HCT116 (cell line): ENCODE data around the gene JSRP1. TPM values are rescaled to one million over a fixed set of nuclear protein-coding genes. Genes with fewer than 3 reads are reported as not detected.

Source experiments
- ATAC-seq: fragments of 200-7000 bp; cut with Tn5 transposase; 2 replicates; pipeline ENCODE4 v1.9.1; 2020; ENCODE audit warnings: mild to moderate bottlenecking, moderate library complexity
- BruUV-seq: library from RNA; stranded (reverse); fragments of 400-500 nt; replicated peaks from 2 replicates; lab custom pipeline; 2021; lab: Mats Ljungman, UMichigan
- CTCF ChIA-PET: fragments of 300-600 bp; sonication (Branson Sonifier 250); formaldehyde crosslinking; loops from one replicate; lab custom pipeline; 2021; ENCODE audit warnings: antibody characterized with exemption; lab: Charles Lee
- POLR2A ChIA-PET: fragments of 300-600, 350-600 bp; sonication (Branson Sonifier 250); formaldehyde crosslinking; loops from one replicate; lab custom pipeline; 2021; ENCODE audit warnings: antibody characterized with exemption; lab: Charles Lee
- RAD21 ChIA-PET, 2 experiments: fragments of 300-600 bp; sonication (Branson Sonifier 250); formaldehyde crosslinking; loops; one replicate each; lab custom pipeline; 2023; ENCODE audit warnings: low total read pairs in 2 of 2; ENCODE audit not compliant: uncharacterized antibody in 2 of 2, unreplicated experiment in 2 of 2, low non-redundant PET in 1 of 2; lab: Charles Lee
- DNase-seq: peaks from one replicate; pipeline ENCODE4 v3.0.0-alpha.2; 2010; ENCODE audit warnings: low read depth, low spot score
- H2AFZ ChIP-seq: fragments of 200-600 bp; shearing (Covaris generic), sonication (generic); 2 replicates; pipeline ENCODE4 v1.6.1; 2017; ENCODE audit warnings: low read depth, mixed run types, mixed read lengths, antibody characterized with exemption, low read length; ENCODE audit not compliant: poor library complexity, severe bottlenecking
- H3K27ac ChIP-seq: 2 replicates; pipeline ENCODE4 v1.5.1; 2012; ENCODE audit warnings: low read depth, low read length
- H3K27me3 ChIP-seq: fragments of 200-600 bp; sonication (generic); 2 replicates; pipeline ENCODE4 v1.6.1; 2016; ENCODE audit warnings: mixed run types, low read length, mixed read lengths; ENCODE audit not compliant: insufficient read depth
- H3K36me3 ChIP-seq, 2 experiments: fragments of 200-500 bp in 1 of 2; fragments of 200-600 bp in 1 of 2; sonication (Bioruptor generic) in 1 of 2; sonication (generic) in 1 of 2; 2 replicates each; pipeline versions ENCODE4 v1.5.1 to v1.6.1; 2014 to 2016; ENCODE audit warnings: low read length in 2 of 2, inconsistent platforms in 1 of 2, mixed read lengths in 1 of 2, mixed run types in 1 of 2; ENCODE audit not compliant: insufficient read depth in 2 of 2, control insufficient read depth in 1 of 2
- H3K4me1 ChIP-seq, 2 experiments: fragments of 200-600 bp in 1 of 2; sonication (generic) in 1 of 2; 2 replicates each; pipeline versions ENCODE4 v1.5.1 to v1.6.1; 2012 to 2017; ENCODE audit warnings: low read length in 2 of 2, inconsistent platforms in 1 of 2, mild to moderate bottlenecking in 1 of 2, mixed read lengths in 1 of 2, mixed run types in 1 of 2, moderate library complexity in 1 of 2; ENCODE audit not compliant: insufficient read depth in 2 of 2, control insufficient read depth in 1 of 2
- H3K4me2 ChIP-seq: fragments of 200-600 bp; sonication (generic); 2 replicates; pipeline ENCODE4 v1.6.1; 2017; ENCODE audit warnings: mixed run types, low read length, mixed read lengths
- H3K4me3 ChIP-seq, 2 experiments: fragments of 200-600 bp in 1 of 2; sonication (generic) in 1 of 2; replicated peaks in 1 of 2; 2 replicates each; pipeline ENCODE4 v1.5.1; 2011 to 2016; ENCODE audit warnings: low read length in 2 of 2, control low read depth in 1 of 2, low read depth in 1 of 2, mild to moderate bottlenecking in 1 of 2, mixed read lengths in 1 of 2, mixed run types in 1 of 2
- H3K79me2 ChIP-seq: fragments of 200-600 bp; sonication (generic); 2 replicates; pipeline ENCODE4 v1.6.1; 2017; ENCODE audit warnings: mild to moderate bottlenecking, mixed run types, low read length, moderate library complexity, mixed read lengths; ENCODE audit not compliant: insufficient read depth
- H3K9ac ChIP-seq: fragments of 200-600 bp; sonication (generic); 2 replicates; pipeline ENCODE4 v1.6.1; 2016; ENCODE audit warnings: low read length, mixed read lengths
- H3K9me2 ChIP-seq: fragments of 200-600 bp; sonication (generic), shearing (Covaris generic); 2 replicates; pipeline ENCODE4 v1.6.1; 2017; ENCODE audit warnings: mixed run types, mild to moderate bottlenecking, moderate library complexity; ENCODE audit not compliant: insufficient read depth
- H3K9me3 ChIP-seq, 2 experiments: fragments of 200-500 bp in 1 of 2; fragments of 200-600 bp in 1 of 2; sonication (Bioruptor generic) in 1 of 2; sonication (generic) in 1 of 2; 2 replicates each; pipeline ENCODE4 v1.6.1; 2014 to 2017; ENCODE audit warnings: low read length in 2 of 2, mixed read lengths in 2 of 2, inconsistent platforms in 1 of 2, low read depth in 1 of 2, mild to moderate bottlenecking in 1 of 2, mixed run types in 1 of 2, moderate library complexity in 1 of 2; ENCODE audit not compliant: control insufficient read depth in 1 of 2, insufficient read depth in 1 of 2
- H4K20me1 ChIP-seq: fragments of 200-600 bp; sonication (generic), shearing (Covaris generic); 2 replicates; pipeline ENCODE4 v1.6.1; 2017; ENCODE audit warnings: mixed run types, mild to moderate bottlenecking, moderate library complexity; ENCODE audit not compliant: insufficient read depth
- EGR1 ChIP-seq: IDR thresholded peaks from 2 replicates; pipeline ENCODE4 v1.6.1; 2012; ENCODE audit warnings: low read depth
- JUND ChIP-seq: IDR thresholded peaks from 2 replicates; pipeline ENCODE4 v1.6.1; 2012
- MAX ChIP-seq: IDR thresholded peaks from 2 replicates; pipeline ENCODE4 v1.6.1; 2012
- POLR2A ChIP-seq: IDR thresholded peaks from 2 replicates; pipeline ENCODE4 v1.7.0; 2011; ENCODE audit warnings: borderline replicate concordance; ENCODE audit not compliant: insufficient read depth, insufficient read length; ENCODE audit errors: extremely low read depth
- RAD21 ChIP-seq: IDR thresholded peaks from 2 replicates; pipeline ENCODE4 v1.6.1; 2012; ENCODE audit warnings: low read depth, mild to moderate bottlenecking
- TCF7L2 ChIP-seq: IDR thresholded peaks from 2 replicates; pipeline ENCODE4 v1.7.0; 2011; ENCODE audit warnings: borderline replicate concordance, inconsistent platforms; ENCODE audit not compliant: insufficient read depth, insufficient read length; ENCODE audit errors: extremely low read depth
- ZFX ChIP-seq: fragments of 450-650 bp; IDR thresholded peaks from 2 replicates; pipeline ENCODE4 v1.6.1; 2017
- intact Hi-C: fragments of 100-400 bp; cut with micrococcal nuclease; formaldehyde crosslinking; loops from 2 replicates; pipeline ENCODE4 v1.10.0; 2022
- total RNA-seq: library from RNA; stranded (reverse); gene quantifications from one replicate; pipeline ENCODE4 v1.2.1, GENCODE V29; 2021; ENCODE audit not compliant: unreplicated experiment
- TF ChIP-seq, protein P1 (sequence below), 3 experiments: fragments of 200-600 bp in 1 of 3; sonication (generic) in 1 of 3; IDR thresholded peaks in 2 of 3; conservative IDR thresholded peaks in 1 of 3; 2 replicates each; pipeline ENCODE4 v1.5.1; 2012 to 2017; ENCODE audit warnings: low read depth in 2 of 3, low read length in 2 of 3, antibody characterized with exemption in 1 of 3, borderline replicate concordance in 1 of 3, control low read depth in 1 of 3, mild to moderate bottlenecking in 1 of 3, mixed read lengths in 1 of 3, mixed run types in 1 of 3, moderate library complexity in 1 of 3; ENCODE audit not compliant: insufficient read depth in 1 of 3

JSRP1 gene
- total RNA-seq, 1 experiment from 2014 or later: 0.30 TPM

DNA sequence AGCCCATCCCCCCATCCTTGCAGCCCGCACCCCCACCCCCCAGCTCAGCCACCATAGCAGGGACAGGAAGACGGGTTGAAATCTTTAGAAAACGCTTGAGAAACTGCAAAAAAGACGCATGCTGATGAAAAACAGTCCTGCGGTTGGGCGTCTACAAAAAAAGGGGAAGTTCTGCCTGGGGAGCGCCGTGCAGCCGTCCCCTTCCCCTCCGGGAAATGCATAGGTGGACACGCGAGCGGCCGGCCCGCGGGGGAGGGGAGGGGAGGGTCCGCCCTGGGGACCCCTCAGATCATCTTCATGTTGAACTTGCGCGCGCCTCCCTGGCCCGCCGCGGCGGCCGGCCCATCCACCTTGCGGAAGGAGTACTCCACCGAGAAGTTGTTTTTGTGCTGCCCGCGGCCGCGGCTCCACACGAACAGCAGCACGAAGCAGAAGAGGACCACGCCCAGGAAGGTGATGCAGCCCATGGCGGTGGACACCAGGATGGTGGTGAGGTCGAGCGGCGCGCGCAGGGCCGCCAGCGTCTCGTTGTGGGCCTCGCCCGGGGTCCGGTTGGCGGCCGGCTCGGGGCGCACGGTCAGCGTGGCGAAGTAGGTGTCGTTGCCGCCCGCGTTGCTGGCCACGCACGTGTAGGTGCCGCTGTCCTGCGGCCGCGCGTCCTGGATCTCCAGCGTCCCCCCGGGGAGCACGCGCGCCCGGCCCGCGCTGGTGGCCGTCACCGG lies 33.7 kb upstream of the JSRP1 start:
- ChIA-PET POLR2A (no interaction called here), RAD21 (no interaction called here), CTCF (no interaction called here)
- no peaks in the 10 kb centered on the region for H3K36me3 ChIP-seq
- H3K27ac ChIP-seq: no peak overlapping the region
- H4K20me1 ChIP-seq: no peaks in the 10 kb centered on the region
- H3K4me3 ChIP-seq: no peak overlapping the region
- no peaks in the 10 kb centered on the region for H3K9me2 ChIP-seq
- no peaks in the 10 kb centered on the region for H3K9me3 ChIP-seq
- no peak overlapping the region for H2AFZ ChIP-seq
- no peaks in the 10 kb centered on the region for H3K4me1 ChIP-seq
- BruUV-seq: no TSS peak
- no peak overlapping the region for H3K4me2 ChIP-seq
- H3K79me2 ChIP-seq: no peaks in the 10 kb centered on the region
- DNase-seq: no peak
- TF ChIP-seq RAD21 (no peak), MAX (no peak), JUND (no peak), ZFX (no peak), EGR1 (no peak), POLR2A (no peak), TCF7L2 (no peak)
- TF ChIP-seq, protein P1, sequence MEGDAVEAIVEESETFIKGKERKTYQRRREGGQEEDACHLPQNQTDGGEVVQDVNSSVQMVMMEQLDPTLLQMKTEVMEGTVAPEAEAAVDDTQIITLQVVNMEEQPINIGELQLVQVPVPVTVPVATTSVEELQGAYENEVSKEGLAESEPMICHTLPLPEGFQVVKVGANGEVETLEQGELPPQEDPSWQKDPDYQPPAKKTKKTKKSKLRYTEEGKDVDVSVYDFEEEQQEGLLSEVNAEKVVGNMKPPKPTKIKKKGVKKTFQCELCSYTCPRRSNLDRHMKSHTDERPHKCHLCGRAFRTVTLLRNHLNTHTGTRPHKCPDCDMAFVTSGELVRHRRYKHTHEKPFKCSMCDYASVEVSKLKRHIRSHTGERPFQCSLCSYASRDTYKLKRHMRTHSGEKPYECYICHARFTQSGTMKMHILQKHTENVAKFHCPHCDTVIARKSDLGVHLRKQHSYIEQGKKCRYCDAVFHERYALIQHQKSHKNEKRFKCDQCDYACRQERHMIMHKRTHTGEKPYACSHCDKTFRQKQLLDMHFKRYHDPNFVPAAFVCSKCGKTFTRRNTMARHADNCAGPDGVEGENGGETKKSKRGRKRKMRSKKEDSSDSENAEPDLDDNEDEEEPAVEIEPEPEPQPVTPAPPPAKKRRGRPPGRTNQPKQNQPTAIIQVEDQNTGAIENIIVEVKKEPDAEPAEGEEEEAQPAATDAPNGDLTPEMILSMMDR (IDR thresholded peaks at IDR 0.05 in 2 of 3, conservative IDR thresholded peaks at IDR 0.05 in 1 of 3; ENCODE audit: borderline replicate concordance in 1 of 3, insufficient read depth in 1 of 3, low read depth in 2 of 3, low read length in 2 of 3): no peak
- ATAC-seq: no peak
- H3K9ac ChIP-seq: no peak overlapping the region
- no peaks in the 10 kb centered on the region for H3K27me3 ChIP-seq
- intact Hi-C loops: no loop called here
